Epidermal melanocyte (primary cell): ENCODE results near the gene FILIP1L.

ENCODE experiments used
- DNase-seq: peaks from one replicate; pipeline ENCODE4 v3.0.0; 2011; ENCODE audit warnings: low spot score; ENCODE audit not compliant: insufficient read length

The FILIP1L gene

DNA sequence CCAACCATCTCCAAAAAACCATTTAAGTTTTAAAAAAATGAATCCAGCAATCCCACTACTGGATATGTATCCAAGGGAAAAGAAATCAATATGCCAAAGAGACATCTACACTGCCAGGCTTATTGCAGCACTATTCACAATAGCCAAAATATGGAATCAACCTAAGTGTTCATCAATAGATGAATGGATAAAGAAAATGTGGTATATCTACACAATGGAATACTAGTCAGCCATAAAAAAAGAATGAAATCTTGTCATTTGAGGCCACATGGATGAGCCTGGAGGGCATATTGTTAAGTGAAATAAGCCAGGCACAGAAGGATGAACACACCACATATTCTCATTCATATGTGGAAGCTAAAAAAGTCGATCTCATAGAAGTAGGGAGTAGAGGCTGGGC, 136.1 kb downstream of the FILIP1L start:
- no peak for DNase-seq

DNA sequence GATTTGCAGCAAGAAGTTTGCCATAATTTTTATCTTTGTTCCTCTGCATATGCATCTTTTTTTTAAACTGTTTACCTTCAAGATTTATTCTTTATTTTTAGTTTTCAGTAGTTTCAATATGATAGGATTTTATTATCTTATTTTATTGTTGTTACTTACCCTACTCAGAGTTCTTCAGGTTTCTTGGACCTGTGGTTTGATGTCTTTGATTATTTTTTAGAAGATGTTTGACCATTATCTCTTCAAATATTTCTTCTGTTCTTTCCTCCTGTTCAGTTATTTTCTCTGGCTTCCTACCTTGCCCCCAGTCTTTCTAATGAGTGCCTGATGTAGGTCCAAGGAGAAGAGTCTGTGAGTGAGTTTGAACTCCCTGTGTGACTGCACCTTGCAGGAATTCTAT, 137.7 kb downstream of the FILIP1L start:
- DNase-seq: no peak

DNA sequence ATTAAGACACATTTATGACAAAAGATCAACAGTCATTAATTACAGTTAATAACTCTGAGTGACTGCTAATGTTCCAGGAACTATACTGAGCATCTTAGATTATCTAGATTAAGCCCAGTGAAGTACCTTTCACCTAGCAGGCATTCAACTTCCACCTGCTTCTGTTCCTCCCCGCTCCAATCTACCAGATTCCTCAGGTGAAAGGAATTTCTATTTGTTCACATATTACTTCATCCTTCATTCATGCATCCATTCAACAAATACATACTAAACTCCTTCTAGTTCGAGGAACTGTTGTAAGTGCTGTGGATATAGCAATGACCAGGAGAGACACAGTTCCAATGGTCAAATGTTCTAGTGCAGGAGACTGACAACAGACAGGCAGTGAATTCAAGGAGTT, 139.3 kb downstream of the FILIP1L start:
- DNase-seq: no peak

DNA sequence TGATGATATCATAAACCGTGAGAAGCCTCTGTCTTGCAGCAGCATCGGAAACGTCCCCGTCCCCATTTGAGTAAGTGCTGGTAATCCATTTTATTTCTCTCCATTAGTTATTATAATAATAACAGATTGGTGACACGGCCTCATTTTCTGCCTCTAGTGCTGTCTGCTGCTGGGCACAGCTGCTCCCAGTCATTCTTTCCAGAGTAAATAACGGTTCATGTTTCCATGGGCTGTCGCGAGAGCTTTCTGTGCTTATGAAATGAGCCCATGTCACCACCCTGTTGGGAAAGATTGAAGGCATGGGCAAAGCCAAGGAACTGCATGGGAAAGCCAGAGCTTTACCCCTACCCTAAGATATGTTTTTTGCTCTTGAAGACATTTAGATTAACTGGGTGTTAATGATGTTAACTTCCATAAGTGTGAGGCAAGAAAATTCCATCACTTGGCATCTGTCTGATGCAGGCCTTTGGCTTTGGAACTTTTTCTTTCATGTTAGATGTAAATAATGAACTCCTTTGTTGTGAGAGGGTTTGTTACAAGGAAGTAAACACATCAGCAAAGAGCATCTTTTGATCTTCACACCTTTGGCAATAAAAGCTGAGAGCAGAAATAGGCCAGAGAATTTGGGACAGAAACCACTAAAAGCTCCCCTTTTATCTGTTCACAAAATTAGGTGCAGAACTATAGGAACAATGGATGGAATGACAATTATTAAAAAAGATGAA, 141.8 kb downstream of the FILIP1L start:
- DNase-seq: no peak

DNA sequence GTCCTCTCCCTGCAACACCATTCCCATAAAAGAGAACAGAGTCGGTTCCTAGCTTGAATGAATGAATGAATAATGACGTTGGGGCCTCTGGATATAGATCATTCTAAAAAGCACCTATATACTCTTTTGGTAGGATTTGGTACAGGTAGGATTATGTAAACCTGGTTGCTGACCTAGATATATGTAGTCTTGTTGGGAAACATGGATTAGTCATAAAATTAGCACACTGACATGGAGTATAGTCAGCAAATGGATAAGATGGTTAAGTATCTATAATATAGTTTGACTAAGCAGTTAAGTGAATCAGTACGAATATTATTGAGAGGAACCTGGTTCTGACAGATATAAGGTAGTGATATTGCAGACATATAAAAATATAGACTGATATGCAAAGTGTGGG, 142.5 kb downstream of the FILIP1L start:
- no peak for DNase-seq

DNA sequence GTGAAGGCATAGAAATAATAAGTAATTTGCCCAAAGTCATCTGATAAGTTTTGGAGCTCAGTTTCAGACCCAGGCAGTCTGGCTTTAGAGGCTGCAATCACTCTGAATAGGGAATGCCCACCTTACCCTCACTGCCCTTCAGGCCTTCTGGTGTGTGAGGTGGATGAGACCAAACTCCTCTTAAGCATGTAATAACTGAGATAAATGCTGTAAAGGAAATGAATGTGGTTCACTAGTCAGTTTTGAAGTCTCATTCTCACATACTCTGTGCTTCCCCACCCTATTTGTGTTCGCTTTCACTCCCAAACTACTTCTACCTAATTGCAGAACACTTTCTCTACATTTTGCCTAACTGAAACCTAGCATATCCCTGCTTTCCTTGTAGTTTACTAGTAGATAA, 144.1 kb downstream of the FILIP1L start:
- no peak for DNase-seq

DNA sequence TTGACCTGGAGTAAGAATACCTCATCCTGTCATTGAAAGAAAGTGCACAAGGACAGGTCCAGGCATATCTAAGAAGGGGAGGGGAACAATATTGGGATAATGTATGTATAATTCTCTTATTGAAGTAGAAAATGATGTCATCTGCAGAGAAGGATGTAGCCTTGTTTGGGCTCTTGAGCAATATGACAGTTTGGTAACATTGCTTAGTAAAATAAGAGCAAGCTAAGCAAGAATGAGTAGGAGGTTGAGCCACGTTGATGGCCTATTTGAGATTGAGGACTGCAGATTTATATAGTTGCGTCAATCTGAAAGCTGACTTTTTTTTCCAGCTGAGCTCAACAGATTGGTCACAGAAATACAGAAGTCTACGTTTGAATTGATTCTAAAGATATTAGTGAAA, 145.2 kb downstream of the FILIP1L start:
- DNase-seq: no peak

DNA sequence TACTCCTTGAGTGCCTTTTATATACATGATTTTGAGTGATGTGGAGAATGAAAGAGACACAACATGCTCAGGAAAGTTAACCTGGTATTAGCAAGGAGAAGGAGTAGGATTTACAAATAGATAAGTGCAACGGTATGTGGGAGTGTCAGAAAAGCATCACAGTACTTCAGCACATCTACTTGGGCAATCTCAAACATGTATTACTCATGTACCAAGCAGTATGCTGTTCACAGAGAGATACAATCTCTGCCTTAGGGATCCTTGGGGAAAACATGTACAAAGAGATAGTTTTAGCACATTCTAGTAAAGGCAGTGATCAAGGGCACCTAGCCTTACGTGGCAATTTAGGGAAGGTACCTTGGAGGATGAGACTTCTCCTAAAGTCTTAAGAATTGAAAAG, 146.5 kb downstream of the FILIP1L start:
- no peak for DNase-seq

DNA sequence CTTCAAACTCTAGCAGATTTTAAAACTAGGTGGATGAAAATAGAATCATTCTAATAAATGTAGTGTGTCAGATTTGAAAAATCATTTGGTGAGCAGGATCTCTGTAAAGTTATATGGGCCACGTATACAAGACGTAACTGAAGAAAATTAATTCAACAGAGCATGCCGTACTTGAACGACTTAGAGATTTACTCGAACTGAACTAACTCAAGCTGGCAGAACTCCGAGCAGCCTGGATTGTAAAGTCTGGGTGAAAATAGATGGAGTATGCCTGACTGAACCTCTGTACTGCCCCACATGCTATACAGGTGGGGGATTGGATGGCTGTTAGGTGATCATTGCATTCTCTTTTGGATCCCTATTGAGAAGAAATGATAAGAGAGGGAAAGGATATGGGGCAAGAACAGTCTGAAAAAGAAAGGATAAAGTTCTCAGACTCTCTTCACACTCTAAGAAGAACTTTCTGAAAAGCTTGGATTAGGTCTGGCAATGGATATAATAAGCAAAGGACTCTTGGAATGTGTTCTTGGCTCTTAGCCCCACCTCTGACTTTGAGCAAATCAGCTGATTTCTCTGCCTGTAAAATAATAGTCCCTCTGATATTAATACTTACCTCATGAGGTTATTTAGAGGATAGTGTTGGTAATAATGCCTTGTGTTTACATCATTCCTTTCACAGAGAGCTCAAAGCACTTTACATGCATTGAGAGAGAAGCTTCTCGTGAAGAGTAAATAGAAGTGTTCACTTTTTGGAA, 147.5 kb downstream of the FILIP1L start:
- no peak for DNase-seq

DNA sequence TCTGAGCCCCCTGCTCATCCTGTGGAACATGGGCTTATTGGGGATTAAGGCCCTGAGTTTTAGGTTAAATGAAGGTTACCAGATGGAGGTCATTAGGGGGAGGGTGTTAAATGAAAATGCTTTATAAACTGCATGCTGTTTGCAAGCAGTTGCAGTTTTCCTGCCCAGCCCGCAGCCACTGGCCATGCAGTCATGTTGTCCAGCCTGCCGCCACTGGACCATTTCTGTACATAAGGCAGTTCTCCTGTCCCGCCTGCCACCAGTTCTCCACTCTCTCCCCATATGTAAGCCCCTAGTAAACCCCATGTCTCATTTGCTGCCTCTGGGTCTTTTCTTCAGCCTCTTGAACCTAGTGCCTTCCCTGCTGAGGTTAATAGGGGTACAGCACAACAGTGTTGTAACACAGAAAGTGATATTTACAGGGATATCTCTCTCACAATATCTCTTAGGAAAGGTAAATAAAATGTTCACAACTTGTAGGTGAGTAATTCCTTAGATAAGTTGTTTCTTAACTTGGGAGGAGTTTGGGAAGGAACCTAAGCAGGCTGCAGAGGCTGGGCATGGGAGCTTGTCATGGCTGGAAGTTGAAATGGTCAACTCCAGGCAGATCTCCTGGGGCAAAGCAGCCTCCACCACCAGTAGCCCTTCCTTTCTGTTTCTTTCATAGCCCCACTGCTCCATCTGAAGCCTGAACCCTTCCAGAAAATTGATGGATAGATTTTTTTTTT, 148.5 kb downstream of the FILIP1L start:
- DNase-seq: no peak

DNA sequence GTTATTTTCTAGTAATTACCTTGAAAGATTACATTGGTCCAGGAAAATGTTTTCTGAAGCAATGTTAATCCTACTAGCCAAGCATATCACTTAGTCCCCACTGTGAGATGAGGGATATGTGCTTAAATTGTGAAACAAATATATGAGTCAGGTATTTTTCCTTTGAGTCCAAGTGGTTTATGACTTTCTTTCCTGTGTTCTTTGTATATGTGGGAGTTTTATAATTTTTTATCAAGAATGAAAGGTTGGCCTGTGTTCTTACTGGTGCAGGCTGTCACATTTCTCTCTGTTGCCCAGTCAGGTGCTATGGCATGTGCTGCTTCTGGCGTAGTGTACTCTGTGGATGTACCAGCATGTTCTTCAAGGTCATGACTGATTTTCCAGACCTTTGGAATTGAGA, 149.2 kb downstream of the FILIP1L start:
- DNase-seq: no peak

DNA sequence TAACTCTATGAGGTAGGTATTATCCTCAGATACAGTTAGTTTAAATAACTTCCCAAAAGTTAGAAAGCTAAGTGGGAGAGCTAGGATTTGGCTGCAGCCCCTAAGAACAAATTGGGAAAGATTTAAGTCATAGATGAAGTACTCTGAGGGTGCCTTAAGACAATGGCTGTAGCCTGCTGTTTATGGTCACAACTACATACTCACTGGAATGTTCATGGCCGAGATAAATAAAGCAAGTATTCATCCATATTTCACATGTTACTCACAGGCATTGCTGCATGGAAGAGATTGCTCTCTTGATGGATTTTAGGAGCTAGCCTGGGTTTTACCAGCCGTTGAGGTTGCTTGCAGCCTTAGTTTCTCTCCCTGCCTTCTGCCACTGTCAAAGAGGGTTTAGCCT, 151.6 kb downstream of the FILIP1L start:
- no peak for DNase-seq

DNA sequence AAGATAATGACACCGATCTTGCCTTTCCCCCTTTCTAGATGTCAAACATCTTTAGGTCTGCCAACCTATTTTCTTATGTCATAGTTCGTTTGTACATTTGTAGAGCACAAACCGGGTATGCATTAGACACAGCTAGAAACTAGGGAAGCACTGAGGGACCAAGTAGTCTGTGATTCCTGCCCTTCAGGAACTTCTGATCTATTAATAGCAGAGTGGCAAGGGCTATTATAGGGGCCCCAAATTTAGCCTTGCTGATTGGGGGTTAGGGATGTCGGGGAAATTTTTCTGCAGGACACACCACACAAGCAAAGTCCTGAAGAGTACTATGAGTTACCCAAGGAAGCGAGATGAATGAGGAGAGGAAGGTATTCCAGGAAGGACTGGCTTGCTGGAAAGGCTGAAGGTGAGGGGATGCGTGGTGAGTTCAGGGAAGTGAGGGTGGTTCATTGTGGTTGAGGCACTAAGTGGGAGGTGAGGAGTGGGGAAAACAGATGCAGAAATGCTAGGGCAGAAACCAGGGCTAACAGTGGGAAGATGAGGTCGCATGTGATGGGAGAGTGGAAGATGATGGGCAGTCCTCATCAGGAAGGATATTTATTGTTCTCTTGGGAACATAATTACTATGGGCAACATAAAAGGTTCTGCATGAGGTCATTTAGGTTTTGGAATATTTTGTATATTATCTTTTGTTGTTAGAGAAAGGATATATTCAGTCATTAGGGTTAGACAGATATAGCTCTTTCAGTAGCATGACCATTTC, 152.4 kb downstream of the FILIP1L start:
- no peak for DNase-seq

DNA sequence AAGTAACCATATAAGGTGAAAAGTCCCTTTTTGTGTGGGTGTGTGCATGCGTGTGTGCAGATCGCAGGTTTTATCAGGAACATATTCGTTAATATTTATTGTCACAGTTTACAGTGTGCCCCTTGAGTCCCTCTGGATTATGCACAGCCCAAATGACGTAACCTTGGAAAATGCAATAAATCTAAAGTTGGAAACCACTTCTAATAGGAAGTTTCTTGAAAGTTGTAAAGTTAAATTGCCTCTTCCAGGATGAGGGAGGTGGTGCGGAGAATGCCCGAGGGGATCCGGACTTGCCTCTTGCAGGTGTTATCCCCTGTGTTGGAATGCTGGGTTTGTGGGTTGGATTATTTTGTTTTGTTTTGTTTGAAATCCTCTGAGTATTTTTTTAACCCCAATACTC, 153.4 kb downstream of the FILIP1L start:
- DNase-seq: no peak

DNA sequence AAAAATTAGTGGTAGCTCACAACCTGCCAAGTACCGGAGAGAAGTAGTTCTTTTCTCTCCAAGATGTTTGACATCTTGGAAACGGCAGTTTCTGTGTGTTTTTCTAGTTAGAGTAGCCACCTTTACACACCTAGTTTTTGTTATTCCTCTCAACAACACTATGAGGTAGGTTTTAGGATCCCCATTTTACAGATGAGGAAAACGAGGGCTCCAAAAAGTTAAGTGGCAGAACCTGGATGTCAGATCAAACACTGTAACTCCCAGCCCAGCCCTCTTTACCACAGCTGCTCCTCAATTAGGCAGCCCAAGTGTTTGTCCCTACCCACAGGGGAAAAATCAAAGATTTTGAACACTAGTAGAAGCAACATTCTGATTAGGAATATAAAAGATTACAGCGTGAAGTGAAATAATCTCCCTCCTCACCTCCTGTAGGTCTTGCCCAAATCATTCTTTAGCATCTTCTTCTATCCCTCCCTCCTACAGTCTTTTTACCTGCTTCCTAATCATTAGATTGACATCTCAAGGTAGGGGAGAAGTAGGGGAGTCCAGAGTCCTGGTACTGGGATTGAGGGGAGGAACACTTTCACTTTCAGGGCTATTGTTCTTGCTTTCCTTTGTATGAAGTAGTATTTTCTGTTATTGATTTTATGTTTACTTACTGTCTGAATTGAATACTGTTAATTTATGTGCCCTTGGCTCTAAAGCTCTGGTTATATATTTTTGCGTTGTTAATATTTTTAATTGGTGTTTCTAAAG, 154.0 kb downstream of the FILIP1L start:
- DNase-seq: no peak

DNA sequence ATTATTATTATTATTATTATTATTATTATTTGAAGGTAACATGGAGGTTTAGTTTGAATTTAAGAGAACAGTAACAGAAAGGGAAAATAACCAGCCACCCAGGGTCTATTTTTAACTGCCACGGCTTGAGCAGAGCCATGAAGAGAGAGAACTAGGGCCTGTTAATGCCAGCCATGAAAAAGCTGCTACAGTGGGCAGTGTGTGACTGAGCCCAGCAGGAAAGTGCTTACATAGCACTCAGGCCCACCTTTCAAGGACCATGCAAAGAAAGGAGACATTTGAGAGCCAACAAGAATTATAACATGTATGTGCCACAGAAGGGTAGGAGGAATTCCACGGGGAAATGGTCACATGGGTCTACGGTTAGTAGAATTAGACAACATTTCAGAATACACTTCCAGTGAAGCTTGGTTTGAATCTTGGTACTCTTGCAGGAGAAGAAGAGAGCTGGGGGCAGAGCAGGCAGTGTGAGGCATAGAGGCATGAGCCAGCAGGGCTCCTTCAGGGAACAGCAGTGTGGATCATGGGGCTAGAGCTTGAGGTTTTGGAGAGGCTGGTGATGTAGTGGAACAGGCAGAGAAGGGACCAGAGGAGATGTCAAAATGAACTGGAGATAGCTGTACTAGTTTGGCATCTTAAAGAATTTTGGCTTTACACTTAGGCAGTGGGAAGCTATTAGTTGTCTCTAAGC, 155.9 kb downstream of the FILIP1L start:
- no peak for DNase-seq

DNA sequence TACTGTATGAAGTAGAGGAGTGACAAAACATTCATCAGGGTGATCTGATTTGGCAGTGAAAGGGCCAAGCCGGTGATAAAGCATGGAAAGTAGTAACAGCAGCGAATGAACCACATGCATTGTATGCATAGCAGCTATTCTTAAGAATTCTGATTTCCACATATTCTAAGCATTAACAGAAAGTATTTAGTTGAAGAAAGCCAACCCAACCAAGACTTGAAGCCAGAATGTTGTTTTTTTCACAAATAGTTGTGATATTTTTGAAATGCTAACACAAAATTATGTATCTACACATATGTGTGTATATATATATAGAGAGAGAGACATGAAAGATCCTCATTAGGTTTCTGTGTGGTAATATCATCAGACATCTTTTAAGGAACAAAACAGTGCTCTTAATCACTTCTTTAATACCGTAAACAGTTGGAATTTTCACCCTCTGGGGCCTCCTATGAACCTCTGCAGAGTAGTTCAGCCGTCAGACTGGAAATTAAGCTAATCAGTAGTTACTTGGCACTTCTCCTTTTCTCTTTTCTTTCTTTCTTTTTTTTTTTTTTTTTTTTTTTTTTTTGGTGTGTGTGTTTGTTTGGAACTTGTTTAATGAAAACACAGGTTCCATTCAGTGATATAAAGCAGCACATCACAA, 157.0 kb downstream of the FILIP1L start:
- DNase-seq: no peak

DNA sequence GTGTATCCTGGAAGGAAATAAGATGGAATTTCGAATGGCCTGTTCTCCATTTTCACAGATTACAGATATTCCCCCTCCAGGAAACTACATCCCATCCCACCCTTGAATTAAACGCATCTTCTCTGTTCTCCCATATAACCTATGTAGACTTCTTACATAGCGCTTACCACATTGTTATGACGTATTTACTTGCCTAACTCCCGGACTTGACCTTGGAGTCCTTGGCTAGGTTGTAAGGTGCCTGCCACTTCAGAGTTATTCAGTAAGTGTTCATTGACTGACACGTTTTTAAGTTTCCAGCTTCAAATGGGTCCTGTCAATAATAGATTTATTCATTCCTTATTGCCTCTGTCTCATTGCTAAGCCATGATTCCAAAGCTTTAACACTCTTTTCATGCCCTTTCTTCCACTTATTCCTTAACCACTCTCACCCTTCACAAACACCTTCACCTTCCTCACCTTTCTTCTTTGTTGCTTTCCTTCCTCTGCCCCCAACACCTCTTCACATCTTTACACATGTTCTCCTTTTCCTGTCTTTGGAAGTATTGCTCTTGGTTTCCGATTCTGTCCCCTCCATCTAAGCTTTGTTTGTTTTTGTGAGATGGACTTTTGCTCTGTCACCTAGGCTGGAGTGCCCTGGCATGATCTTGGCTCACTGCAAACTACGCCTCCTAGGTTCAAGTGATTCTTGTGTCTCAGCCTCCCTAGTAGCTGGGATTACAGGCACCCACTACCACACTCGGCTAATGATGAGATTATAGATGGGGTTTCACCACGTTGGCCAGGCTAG, 158.3 kb downstream of the FILIP1L start:
- DNase-seq: no peak
